ENCODE data around the gene THBS1.

THBS1 gene

DNA sequence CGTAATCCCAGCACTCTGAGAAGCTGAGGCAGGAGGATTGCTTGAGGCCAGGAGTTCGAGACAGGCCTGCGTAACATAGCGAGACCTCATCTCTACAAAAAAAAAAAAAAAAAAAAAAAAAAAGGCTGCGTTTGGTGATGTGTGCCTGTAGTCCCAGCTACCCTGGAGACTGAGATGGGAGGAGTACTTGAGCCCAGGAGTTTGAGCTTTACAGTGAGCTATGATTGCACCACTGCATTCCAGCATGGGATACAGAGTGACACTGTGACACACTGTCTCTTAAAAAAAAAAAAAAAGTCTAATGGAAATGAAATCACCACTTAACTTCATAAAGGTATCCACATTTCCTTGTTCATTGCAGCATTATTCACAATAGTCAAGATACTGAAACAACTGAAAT lies 65.5 kb downstream of the THBS1 start:
- no peak overlapping the region for H3K27ac ChIP-seq
- no peak for TF ChIP-seq ZFX (IDR thresholded peaks at IDR 0.05; ENCODE audit: borderline replicate concordance)
